ENCODE measurements around the gene RNF14. TPM values are rescaled to one million over a fixed set of nuclear protein-coding genes. Genes with fewer than 3 reads are reported as not detected.
A peak's percentile ranks its signal among the peaks of the same experiment; 100 is the strongest.
"Not testable (repeated sequence)": the region's sequence is repeated elsewhere in the genome, so short reads cannot be mapped to it uniquely, and the experiment has no call there.

The RNF14 gene, protein sequence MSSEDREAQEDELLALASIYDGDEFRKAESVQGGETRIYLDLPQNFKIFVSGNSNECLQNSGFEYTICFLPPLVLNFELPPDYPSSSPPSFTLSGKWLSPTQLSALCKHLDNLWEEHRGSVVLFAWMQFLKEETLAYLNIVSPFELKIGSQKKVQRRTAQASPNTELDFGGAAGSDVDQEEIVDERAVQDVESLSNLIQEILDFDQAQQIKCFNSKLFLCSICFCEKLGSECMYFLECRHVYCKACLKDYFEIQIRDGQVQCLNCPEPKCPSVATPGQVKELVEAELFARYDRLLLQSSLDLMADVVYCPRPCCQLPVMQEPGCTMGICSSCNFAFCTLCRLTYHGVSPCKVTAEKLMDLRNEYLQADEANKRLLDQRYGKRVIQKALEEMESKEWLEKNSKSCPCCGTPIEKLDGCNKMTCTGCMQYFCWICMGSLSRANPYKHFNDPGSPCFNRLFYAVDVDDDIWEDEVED
- polyA plus RNA-seq (ENCODE audit: insufficient read depth in 1 of 5, insufficient read length in 5 of 5, low replicate concordance in 1 of 5), result 10 to 100 TPM; 43.5 to 50.3 (median 49.4) TPM
- long read RNA-seq, donor 1, full-length matches to known transcripts, result 2 of 2 reads
- long read RNA-seq, donor 1, partial matches to known transcripts, result 0 of 2 reads
- long read RNA-seq, donor 1, other reads (novel, unspliced or antisense), result 0 of 2 reads
- long read RNA-seq, donor 2, full-length matches to known transcripts, result 4 of 4 reads
- long read RNA-seq, donor 2, partial matches to known transcripts, result 0 of 4 reads
- long read RNA-seq, donor 2, other reads (novel, unspliced or antisense), result 0 of 4 reads
- long read RNA-seq, donor 3, full-length matches to known transcripts, result 4 of 4 reads
- long read RNA-seq, donor 3, partial matches to known transcripts, result 0 of 4 reads
- long read RNA-seq, donor 3, other reads (novel, unspliced or antisense), result 0 of 4 reads
- long read RNA-seq, donor 4, full-length matches to known transcripts, result 3 of 3 reads
- long read RNA-seq, donor 4, partial matches to known transcripts, result 0 of 3 reads
- long read RNA-seq, donor 4, other reads (novel, unspliced or antisense), result 0 of 3 reads
- long read RNA-seq, donor 5, full-length matches to known transcripts, result 6 of 37 reads
- long read RNA-seq, donor 5, partial matches to known transcripts, result 20 of 37 reads
- long read RNA-seq, donor 5, other reads (novel, unspliced or antisense), result 11 of 37 reads
- long read RNA-seq, donor 6, full-length matches to known transcripts, result 5 of 17 reads
- long read RNA-seq, donor 6, partial matches to known transcripts, result 12 of 17 reads
- long read RNA-seq, donor 6, other reads (novel, unspliced or antisense), result 0 of 17 reads
- long read RNA-seq, donor 7, full-length matches to known transcripts, result 6 of 6 reads
- long read RNA-seq, donor 7, partial matches to known transcripts, result 0 of 6 reads
- long read RNA-seq, donor 7, other reads (novel, unspliced or antisense), result 0 of 6 reads
- long read RNA-seq, donor 8, partial matches to known transcripts, result 0 of 1 reads
- long read RNA-seq, donor 8, other reads (novel, unspliced or antisense), result 0 of 1 reads

- peak; percentile 90 to 92 for DNase-seq
These were observed at the start of gene RNF14 for GRCh38 chr5:141968914-141969608. Gene RNF14, plus strand, starts transcription at chr5:141969105. Its CDS starts 4,484 bp downstream, at chr5:141973589.

GRCh38 chr5:141919218-141920119, 49.4 kb upstream of the RNF14 start:
- no peak for DNase-seq

DNA sequence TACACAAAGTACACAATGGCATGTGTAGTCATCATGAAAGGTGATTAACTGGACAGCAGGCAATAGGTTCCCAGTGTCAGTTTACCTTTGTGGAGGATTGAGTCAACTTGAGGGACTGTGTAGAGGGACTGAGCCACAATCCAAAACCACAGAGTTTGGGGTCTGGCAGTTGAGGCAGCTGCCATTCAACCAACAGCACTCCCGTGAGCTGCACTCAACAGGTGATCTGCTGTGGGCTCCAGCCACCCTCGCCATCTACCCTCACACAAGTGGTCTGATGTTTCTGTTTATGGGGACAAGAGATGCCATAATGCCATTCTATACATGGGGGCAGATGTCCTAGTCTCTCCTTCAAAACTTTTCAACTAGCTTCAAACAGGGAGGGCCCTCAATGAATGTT, 48.1 kb upstream of the RNF14 start:
- no peak for DNase-seq

DNA sequence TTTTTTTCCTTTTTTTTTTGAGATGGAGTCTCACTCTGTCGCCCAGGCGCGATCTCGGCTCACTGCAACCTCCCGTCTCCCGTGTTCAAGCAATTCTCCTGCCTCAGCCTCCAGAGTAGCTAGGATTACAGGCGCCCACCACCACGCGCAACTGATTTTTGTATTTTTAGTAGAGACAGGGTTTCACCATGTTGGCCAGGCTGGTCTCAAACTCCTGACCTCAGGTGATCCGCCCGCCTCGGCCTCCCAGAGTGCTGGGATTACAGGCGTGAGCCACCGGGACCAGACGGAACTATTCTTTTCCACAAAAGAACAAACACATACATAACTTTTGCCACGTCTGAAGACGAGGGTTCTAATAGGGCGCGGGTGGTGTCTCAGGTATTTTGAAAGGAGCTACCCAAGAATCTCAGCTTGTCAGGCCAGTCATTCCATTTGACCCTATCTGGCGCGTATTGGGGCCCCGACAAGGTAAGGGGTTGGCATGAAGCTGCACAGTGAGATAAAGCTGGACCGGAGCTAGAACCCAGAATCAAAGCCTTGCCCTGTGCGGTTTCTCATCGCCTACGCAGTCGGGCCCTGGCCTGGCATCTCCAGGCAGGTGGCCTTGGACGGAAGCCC, 46.0 kb upstream of the RNF14 start:
- not testable (repeated sequence) for DNase-seq

DNA sequence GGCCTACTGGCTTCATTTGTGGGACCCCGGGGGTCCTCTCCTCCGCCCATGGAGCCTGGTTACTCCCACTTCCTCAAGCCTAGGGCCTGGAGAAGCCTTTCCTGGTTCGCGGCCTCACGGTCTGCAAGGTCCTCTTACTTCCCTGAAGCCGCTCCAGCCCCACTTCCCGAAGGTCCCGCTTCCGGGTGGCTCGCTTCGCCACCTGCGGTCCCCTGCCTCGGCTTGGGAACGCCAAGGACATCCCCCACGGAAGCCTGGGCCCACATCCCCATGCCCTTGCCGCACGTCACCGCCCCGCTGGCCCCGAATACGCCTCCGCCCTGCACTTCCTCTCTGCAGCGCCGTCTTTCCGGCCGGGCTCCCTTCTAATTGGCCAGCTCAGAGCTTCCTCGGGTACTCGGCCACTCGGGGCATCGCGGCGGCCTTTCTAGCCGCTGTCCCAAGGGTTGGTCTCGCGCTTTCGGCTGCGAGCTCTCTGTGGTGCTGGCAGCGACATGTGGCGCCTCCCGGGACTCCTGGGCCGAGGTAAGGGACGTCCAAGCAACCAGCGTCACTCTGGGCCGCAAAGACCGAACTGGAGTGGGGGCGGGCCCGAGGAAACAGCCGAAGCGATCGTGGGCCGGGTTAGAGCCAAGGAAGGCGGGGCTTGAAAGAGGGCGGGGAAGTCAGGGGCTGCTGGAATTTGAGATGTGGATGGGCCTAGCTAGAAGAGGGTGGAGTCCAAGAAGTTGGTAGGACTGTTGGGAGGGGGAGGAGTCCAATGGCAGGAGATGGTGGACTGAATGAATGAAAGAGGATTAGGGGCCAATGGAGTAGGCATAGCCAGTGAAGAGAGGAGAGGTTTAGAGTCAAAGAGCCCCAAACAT, 45.2 kb upstream of the RNF14 start, which contains the start of gene DELE1:
Gene DELE1 (plus strand): TSS at position 424 of the 866 bp plus-strand sequence. CDS start 71 bp downstream, at position 495.
- DNase-seq, result peak; percentile 95 to 96

DNA sequence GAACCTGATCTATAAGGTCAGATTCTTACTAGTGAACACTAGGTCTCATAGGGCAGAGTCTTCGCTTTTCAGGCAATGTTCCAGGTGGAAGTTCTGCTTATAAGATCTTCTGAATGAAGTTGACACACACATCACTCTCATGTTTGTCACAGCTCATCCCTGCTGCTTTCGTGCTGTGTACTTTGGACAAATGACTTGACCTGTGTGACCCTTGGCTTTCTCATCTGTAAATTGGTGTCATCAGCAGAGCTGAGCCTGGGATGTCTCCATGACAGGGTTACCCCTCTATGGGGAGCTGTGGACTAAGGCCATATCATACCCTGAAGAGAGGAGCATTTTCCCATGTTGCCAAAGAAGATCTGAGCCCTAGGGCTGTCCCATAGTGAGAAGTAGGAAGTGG, 42.5 kb upstream of the RNF14 start:
- DNase-seq, result no peak

GRCh38 chr5:141928051-141928450, 40.9 kb upstream of the RNF14 start:
- no peak for DNase-seq

DNA sequence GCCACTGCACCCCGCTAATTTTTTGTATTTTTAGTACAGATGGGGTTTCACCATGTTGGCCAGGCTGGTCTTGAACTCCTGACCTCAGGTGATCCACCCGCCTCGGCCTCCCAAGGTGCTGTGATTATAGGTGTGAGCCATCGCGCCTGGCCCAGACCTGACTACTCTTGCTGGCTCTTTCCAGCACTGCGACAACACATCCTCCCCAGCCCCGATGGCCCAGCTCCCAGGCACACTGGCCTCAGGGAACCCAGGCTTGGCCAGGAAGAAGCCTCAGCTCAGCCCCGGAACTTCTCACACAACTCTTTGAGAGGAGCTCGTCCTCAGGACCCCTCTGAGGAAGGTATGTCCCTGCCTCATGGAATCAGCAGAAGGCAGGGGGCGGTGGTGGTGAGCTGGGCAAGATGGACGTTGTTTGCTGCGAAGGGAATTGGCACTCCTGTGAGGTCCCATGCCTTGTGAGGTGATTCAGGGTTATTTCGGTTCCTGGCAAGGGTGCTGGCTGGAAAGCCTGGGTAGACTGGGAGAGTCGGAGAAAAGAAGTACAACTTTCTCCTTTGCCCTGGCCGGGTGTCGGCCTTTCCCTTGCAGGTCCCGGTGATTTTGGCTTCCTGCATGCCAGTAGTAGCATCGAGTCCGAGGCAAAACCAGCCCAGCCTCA, 39.4 kb upstream of the RNF14 start:
- no peak for DNase-seq

GRCh38 chr5:141931694-141932093, 37.2 kb upstream of the RNF14 start:
- DNase-seq, result no peak

- DNase-seq, result no peak
These were observed 35.8 kb upstream of the RNF14 start for GRCh38 chr5:141933151-141933550.

DNA sequence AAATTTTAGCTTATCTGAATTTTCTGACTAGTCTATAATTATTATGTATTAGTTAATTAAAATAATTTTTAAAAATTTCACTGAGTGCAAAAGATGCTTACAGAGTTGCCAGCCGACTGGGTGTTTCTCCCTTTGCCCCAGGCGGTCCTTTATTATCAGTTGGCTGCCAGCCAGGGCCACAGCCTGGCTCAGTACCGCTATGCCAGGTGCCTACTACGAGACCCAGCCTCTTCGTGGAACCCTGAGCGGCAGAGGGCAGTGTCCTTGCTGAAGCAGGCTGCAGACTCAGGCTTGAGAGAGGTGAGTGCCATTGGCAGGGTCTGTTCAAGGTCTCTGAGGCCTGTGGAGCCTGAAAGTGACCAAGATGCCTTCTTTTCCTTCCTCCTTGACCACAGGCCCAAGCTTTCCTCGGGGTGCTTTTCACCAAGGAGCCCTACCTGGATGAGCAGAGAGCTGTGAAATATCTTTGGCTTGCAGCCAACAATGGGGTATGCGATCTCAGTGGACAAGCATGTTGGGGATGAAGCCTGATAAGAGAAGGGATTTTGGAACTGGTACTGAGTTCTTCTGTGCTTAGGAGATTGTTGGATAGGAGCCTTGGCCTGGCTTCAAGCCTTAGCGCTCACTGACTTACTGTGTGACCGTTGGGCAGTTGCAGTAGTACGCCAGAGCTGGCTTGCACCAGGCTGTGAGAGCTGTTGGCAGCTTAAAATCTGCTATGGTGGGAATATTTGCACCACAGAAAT, 34.6 kb upstream of the RNF14 start:
- DNase-seq, result no peak

GRCh38 chr5:141935538-141935937, 33.4 kb upstream of the RNF14 start:
- DNase-seq, result no peak

DNA sequence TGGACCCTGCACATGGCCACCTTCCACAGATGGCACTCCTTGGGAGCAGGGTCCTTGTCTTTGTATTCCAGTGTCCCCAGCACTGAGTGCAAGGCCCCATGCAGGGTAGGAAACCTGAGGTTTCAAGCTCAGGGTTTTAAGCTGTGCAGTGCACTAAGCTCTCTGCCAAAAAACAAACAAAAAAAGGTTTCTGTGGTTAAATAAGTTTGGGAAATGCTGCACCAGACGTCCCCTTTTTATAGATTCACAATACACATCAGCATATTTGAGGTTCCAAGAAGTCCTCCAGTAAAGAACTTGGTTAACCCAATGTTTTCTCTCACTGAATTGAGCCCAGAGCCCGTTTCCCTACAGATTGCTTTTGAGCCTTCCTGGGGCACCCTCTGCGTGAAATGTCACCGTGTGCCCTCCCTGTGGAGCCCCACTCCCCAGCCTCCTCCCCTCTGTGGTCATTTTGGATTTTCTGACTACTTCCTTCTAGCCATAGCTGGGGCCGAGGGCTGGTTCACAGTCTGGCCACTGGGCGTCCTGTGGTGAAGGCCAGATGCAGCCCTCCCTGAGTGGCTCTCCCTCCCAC, 28.1 kb upstream of the RNF14 start:
- no peak for DNase-seq

GRCh38 chr5:141941307-141941706, 27.6 kb upstream of the RNF14 start:
- no peak for DNase-seq

- DNase-seq, result no peak
These were observed 27.1 kb upstream of the RNF14 start for GRCh38 chr5:141941779-141942178.

DNA sequence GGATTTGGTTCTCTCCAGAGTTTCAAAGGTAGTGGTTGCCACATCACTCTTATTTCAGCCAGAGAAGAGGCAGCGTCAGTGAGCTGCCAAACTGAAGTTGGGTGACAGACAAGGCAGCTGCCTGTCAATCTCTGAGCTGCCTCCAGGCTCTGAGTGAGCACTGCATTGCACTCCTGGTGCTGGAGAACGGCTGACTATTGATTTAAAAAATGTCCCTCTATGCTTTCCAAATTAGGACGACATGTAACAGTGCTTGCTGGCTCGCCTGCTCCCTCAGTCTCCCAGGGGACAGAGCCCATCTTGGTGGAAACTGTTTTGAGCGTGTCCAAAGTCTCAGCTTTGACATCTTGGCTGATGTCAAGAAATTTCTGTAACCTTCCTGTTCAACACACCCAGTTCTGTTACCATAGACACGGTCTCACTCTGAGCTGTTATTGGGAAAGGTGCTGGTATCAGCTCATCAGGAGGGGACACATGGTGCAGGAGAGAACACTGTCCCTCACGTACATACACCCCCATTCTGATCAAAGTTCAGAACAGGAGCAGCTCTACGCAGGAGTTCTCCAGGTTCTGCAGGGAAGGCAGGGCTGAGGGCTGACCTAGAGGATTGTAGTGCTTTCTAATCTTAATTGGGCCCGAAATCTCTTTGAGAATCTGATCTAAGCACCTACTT, 26.6 kb upstream of the RNF14 start:
- no peak for DNase-seq
